Stimulated activated CD4-positive, alpha-beta T cell treated with anti-CD3 and anti-CD28 coated beads, Interleukin-1b, Interleukin-23, amount 100 ng/mL, for 1 hour (primary cell): ENCODE results near the gene ESR2.

Experiments
- DNase-seq, 2 donors: peaks; one replicate each; pipeline ENCODE4 v3.0.0-alpha.2; 2020; ENCODE audit warnings: low read depth in 2 of 2

Gene ESR2

DNA sequence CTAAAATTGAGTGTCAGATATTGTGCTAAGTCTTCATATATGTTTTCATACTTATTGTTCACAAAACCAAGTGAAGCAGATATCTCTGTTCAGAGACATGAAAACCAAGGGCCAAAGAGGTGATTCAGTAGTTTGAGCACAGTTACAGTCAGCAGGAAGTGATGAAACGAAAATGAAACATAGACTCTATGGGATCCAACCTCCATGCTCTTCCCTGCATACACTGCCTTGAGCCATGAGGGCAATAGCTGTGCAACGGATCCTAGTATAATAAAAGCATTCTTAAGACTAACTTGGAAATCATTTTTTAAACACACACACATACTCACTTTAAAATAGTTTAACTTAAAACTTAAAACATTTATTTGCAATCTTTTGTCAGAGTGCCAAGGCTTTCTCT lies 27.9 kb downstream of the ESR2 start:
- DNase-seq = no peak

DNA sequence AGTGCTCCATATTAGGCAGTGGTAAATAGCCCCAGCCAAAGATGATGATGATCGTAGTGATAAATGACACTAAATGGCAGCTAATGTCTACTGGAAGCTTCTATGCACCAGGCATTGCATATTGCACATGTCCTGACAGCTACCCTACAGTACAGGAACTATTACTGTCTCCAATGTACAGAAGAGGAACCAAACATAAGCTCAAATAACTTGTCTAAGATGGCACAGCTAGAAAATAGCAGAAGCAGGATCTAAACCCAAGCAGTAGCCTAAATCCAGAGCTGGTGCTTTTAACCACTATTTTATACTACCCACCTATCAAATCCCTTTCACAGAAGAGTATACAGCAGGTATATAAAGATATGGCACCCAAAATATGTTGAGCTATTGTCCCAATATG lies 28.9 kb downstream of the ESR2 start:
- DNase-seq = no peak

DNA sequence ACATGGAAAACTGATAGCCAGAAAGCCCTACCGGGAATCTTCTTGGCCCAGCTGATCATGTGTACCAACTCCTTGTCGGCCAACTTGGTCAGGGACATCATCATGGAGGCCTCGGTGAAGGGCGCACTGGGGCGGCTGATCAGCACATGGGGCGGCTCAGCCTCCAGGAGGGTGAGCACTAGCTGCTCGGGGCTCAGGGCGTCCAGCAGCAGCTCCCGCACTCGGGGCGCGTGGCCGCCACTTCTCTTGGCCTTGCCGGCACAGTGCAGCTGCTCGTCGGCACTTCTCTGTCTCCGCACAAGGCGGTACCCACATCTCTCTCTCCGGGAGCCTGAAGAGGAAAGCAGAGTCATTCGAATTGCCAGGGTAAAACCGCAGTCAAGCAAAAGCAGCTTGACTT lies 33.8 kb downstream of the ESR2 start:
- DNase-seq = no peak

DNA sequence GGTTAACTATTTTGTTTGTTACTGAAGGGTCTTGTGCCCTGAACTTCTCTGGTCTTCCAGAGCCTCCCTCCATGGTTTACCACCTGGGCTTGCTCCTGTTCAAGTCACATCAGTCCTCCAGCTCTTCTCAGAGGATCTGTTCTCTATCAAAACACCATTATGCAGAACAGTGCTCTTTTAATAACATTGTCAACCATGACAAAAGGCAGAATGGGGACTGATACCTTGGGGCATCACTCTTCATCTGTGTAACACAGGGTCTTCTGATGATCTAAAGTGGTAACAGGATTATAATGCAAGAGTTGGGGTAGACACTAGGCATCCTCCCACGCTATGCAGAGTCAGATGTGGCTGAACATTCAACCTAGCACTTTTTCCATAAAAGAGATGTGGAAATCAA lies 38.4 kb downstream of the ESR2 start:
- no peak for DNase-seq

DNA sequence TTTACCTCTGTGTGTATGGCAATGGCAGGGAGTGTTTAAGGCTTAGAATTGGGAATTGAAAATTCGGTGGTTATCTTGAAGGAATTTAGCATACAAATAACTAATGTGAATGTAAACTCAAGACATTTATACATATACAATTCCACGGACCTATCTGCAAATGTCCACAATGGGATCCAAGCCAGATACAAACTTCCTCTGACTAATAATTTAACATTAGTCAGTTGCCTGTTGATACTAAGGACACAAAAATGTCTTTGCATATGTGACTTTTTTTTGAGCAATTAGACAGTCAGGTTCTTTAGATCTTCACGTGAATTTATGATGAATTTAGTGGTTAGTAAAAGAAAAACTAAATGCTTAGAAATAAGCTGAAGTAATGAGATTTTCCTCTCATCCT lies 40.5 kb downstream of the ESR2 start:
- DNase-seq = no peak

DNA sequence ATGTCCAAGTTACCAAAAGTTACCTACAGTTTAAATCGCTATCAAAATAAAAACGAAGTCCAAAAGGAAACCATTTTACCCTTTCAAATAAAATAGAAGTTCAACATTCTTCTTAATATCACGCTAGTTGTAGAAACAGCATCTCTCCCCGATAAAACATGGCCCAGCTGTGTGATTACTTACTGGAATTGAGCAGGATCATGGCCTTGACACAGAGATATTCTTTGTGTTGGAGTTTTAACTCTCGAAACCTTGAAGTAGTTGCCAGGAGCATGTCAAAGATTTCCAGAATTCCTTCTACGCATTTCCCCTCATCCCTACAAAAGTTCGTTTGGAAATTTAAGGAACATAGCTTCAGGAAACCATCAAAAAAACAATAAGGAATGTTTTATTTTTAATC lies 44.8 kb downstream of the ESR2 start:
- DNase-seq = no peak

DNA sequence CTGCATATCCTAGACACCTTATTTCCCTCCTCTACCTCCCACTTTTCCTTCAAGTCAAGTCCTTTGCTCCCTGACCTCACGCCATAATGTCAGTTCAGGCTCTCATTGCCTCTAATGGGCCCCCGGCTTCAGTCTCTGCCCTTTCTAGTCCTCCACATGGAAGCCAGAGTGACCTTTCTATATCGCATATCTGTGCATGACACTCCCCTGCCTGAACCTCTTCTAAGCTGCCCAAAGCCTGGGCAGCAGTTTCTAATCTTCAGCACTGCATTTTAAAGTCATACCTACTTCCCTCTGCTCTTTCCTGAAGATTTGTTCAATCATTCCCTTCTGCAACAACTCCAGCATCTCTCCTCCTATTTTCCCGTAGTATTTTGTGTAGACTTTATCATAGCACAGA lies 45.5 kb downstream of the ESR2 start:
- no peak for DNase-seq

DNA sequence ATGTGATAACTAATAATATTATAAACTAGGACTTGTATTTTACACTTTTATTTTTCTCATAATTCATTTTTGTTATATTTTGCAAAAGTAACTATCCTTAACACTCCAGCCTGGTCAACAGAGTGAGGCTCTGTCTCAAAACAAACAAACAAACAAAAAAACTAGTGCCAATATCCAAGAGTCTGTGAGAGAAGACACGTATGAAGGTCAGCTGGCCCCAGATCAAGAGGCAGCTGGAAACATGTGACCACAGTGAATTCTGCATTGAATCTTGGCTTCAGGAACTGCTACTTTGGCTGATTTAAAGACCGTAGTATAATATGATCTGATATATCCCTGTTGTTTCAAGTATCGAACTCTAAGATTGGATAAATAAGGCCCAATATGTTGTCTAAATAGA lies 47.0 kb downstream of the ESR2 start:
- no peak for DNase-seq

DNA sequence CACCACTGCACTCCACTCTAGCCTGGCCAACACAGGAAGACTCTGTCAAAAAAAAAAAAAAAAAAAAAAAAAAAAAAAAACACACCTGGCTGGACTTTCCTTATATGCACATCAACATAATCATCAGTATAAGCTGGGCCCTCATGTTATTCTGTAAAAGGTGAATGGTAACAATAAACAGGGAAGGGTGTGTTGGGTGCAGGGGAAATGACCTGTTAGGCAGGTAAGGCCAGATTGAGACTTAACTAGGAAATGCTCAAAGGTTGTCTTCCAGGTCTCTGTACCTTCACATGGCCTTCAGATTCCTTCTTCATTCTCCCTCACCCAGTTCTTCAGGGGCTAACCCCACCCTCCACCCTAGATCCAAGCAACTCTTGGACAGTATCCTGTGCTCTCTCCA lies 47.5 kb downstream of the ESR2 start:
- DNase-seq = no peak

DNA sequence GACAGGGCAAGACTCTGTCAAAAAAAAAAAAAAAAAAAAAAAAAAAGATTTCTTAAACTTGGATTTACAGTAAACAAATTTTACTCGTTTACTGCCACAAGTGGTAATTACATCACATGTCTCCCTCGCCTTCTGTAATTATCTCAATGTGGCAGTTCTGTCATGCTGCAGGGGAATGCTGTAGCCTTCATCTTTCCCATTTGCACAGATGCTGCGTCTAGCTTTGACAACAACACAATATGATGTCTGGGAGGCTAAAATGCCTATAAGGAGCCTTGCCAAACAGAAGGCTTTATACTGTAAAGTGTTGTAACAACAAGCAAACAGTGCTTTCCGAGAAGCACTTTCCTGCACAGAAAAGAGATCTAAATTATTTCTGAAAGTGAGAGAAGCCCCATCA lies 48.7 kb downstream of the ESR2 start:
- no peak for DNase-seq

DNA sequence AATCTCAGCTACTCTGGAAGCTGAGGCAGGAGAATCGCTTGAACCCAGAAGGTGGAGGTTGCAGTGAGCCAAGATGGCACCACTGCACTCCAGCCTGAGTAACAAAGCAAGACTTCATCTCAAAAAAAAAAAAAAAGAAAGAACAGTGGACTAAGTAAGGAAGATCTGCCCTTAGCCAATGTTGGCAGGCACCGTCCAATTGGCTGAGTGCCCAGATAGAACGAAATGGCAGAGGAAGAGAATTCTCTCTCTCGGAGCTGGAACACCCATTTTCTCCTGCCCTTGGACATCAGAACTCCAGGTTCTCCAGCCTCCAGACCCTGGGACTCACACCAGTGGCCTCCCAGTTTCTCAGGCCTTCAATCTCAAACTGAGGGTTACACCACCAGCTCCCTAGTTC lies 49.9 kb downstream of the ESR2 start:
- no peak for DNase-seq

DNA sequence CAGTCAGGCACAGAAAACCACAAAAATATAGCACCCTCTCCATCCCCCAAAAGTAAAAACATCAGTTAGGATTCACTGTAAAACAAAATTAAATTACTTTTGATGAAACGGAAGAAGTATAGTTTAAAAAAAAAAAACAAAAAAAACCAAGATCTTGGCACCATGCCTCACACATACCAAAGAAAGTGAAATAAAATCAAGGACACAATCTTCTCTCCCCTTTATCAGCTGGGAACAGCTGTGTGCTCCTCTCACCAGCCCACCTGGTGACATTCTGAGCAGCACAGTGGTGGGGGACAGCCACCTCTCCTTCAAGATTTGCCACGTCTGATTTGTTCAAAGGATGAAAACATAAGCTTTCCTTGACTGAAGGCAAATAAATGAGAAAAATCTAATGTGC lies 55.5 kb downstream of the ESR2 start:
- no peak for DNase-seq

DNA sequence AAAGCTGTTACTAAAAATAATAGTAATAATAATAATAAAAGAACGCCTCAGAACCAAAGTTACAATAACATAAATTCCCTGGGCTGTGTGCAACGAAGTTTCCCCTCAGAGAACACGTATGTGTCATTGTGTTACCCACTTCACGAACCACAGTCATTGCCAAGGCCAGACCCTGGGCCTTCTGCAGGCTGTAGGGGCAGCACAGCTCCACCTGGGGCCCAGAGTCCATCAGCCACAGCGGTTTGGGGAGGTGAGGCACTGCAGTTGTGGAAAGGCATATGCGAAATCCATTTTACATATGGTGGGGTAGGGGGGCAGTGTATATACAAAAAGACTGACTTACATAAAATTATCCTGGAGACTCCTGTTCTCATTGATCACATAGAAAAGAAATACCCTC lies 56.1 kb downstream of the ESR2 start:
- DNase-seq = no peak

DNA sequence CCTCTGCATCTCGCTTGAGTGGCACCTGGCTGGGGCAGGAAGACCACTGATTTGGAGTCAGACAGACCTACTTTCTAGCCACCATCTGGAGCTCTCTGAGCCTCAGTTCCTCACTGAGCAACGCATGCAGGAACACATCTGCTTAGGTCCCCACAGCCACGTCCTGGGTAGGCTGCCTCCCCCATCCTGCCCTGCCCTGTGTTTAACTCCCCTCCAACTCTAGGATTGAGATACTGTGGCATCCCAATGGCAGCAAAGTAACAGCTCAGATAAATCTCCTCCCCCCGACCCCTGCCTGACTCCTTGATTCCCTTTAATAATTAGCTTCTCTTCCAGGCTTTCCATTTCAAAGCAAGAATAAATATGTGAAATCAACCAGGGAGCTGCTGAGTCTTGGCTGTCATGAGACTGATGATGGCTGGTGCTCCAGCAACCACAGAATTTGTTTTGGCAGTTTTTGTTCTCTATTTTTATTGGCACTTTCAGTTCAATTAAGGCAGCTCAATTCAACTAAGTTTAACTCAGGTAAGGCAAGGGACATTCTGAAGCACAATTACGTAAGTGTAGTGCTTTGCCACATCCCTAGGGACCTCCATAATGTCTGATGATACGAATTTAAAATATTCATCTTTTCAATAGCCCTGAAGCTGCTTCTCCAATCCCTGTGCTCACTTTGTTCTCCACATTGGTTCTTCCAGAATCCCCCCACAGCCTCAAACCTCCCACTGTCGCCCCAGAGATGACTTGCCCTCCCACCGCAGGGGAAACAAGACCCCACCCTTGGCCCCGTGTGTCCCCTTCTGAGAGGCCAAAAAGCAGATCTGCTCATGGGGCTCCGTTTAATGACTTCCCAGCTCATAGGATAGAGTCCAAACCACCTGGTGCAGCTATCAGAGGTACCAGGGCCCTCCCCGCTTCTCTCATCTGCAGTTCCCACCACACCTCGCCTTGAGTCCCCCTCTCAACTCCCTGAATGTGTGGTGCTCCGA lies 58.2 kb downstream of the ESR2 start:
- no peak for DNase-seq

DNA sequence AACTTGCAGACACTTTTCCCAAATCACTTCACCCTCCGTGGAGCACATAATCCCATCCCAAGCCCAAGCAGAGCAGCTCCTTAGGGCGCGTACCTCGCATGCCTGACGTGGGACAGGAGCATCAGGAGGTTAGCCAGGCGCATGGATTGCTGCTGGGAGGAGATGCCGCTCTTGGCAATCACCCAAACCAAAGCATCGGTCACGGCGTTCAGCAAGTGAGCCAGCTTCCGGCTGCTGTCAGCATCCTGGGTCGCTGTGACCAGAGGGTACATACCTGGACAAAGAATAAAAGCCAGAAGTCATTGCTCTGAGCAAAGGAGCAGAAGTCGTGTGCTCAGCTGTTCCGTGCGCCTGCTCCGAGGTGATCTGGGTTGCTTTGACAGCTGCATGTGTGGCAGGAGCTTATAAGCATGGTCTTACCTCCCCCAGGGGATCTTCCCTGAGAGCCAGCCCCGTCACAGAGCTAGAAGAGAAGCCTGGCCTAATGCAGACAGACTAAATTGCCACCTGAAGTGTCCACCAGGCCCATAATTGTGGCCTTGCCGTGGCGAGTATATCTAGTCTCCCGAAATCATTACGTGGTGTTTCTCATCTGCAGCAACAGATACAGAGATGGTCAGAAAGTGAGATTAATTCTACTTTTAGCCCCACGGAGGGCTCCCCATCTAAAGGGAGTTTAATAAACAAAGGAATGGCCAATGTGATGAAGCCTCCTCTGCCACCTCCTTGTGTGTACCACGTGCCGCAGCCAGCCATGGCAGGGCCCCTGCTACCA lies 59.1 kb downstream of the ESR2 start:
- DNase-seq = no peak

DNA sequence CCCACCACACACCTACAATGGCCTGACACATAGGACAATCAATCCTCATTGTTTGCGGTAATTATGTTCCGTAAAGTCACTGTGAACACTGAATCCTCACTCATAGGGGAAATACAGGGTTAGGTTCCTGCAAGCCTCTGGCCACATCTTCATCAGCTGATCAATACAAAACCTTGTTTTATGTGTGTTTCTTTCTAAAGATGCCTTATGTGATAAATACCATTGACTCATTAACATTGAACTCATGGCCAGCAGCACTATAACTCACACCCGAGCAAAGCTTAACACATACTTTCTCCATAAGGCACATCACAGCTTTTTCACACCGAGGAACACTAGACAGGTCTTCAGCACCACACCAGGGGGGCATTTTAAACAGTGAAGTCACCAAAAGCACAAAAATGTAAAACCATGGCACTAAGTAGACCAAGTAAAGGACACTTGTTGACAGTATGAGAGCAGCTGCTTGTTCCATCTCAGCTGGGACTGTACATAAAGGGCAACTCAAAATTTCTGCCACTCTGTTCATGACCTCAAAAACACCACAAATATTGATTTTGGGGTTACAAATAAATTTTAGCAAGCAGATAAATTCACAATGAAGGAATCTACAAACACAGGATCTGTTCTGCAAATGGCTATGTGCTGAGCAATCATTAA lies 60.5 kb downstream of the ESR2 start:
- no peak for DNase-seq

DNA sequence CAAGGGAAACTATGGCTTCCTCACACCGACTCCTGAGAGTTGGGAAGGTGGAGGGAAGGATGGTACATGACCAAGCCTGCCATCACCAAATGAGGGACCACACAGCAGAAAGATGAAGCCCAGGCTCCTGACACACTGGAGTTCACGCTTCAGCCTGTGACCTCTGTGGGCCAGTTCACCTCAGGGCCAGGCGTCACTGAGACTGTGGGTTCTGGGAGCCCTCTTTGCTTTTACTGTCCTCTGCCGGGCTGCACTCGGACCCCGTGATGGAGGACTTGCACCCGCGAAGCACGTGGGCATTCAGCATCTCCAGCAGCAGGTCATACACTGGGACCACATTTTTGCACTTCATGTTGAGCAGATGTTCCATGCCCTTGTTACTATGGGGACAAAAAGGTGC lies 61.2 kb downstream of the ESR2 start:
- no peak for DNase-seq

DNA sequence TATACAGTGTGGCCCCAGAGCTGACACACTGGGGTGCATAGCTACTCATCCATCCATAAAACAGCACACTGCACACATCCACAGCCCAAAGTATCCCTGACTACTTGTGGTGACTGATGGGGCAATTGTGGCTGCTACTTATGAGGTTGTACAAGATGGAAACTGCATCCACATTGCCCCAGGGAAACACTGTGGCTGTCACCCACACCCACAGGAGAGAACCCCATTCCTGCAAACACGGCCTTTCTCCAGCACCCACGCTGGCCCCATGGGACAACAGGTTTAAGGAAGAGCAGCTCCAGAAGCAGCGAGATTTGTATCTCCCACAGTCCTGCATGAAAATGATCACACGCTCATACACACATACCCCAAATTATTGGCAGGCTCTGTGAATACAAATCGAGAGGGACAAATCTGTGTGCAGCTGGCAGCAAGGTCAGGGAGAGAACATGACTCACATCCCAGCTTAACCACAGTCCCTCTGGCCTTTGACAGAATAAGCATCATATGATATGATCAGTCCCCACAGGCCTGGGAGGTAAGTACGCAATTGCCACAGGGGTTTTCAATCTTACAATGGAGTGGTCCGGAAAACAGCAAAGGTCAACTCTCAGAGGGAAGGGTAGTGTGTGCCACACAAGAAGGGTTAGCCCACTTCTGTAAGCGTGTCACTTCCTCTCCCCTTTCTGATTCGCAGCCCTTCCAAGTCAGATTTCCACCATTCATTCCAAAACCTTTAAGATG lies 61.9 kb downstream of the ESR2 start:
- DNase-seq = no peak

DNA sequence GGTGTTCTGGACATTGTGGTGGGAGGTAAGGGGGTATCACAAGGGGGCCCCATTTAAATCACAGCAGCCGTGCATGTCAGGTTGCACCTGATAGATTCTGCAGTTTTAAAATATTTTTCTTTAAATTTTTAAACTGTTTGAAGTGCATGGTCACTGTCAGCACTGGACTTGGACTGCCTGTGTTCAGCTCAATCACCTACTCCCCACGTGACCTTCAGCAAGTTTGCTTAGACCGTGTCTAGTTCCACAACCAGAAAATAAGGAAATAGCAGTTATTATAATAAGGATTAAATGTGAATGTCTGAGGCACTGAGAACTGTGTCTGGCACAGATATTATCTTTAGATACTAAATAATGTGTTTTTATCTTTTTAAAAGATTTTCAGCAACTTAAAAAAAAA lies 64.7 kb downstream of the ESR2 start:
- DNase-seq = no peak

DNA sequence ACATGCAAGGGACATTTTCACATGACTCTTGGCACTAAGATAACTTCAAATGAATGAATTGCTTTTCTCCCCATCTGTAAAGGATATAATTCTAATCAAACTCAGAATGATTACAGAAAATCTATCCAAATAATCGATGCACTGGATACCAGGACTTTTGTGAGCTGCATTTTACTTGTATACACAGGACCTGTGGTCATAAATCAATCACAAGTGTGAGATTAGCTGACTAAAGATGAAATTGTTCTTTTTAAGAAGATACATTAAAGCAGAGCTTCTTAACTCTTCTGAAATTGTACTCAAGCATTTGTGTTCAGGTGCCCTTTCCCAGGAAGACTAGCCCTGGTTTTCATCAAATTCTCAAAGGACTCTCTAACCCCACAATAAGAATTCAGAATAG lies 66.3 kb downstream of the ESR2 start:
- DNase-seq = no peak

DNA sequence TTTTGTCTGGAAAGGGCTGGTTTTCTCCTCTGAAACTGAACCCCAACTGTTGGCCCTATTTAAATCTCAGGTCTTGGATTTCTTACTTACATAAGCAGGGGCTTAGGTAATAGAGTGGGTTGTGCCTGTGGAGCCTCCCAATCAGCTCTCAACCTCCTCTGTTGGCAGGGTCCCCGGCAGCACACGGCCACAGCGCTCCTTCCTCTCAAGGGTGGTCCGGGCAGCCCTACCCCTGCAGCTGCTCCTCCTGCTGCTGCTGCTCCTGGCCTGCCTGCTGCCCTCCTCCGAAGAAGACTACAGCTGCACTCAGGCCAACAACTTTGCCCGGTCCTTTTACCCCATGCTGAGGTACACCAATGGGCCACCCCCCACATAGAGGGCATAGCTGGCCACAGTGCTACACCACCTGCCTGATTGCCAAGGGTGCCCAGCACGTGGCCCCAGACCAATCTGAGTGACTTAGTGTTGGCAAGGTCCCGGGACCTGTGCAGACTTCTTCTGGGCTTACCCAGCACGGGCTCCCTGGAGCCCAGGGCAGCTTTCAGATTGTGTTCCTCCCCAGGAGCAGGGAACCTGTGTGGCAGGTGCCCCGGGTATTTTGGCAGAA lies 68.9 kb downstream of the ESR2 start:
- no peak for DNase-seq
